ENCODE data around the gene DBP.
A peak's percentile ranks its signal among the peaks of the same experiment; 100 is the strongest.

DBP gene

DNA sequence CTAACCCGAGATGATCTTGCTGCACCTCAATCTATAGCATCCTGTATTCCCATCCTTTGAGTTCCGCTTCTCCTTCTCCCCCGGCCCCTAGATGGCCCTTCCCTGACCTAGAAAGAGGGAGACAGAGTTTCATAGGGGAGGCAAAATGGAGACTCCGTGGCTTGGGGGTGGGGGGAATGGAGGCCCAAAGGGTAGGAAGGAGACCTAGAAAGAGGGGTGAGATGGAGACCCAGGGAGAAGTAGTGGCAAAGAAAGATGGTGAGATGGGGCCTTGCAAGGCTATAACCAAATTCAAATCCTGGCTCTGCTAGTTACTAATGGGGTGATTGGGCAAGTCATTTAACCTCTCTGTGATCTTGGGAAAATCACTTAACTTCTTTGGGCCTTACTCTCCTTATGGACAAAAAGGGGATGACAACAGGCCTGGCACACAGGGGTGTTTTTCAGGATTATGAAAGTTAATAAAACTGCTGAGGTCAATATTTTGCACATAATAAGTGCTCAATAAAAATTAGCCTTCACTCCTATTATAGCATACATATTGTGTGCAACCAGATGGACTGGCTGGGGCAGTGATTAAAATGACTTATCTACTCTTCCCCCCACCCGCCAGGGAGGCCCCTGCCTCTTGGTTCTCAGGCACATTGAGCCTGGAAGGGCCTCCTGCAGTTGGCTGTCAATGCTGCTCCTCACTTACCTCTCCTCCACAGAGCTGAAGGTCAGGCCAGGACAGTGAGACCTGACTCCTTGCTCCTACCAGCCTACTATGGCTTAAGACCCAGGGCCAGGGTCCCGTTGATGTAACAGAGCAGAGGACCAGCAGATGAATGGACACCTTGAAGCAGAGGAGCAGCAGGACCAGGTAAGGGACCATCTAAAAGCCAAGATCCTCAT lies 17.2 kb downstream of the DBP start:
- no peak for TF ChIP-seq ZNF274 (IDR thresholded peaks at IDR 0.05; ENCODE audit: low read depth, low read length)
- H3K4me3 ChIP-seq (ENCODE audit: low read length), result peak overlapping the region; percentile 73

DNA sequence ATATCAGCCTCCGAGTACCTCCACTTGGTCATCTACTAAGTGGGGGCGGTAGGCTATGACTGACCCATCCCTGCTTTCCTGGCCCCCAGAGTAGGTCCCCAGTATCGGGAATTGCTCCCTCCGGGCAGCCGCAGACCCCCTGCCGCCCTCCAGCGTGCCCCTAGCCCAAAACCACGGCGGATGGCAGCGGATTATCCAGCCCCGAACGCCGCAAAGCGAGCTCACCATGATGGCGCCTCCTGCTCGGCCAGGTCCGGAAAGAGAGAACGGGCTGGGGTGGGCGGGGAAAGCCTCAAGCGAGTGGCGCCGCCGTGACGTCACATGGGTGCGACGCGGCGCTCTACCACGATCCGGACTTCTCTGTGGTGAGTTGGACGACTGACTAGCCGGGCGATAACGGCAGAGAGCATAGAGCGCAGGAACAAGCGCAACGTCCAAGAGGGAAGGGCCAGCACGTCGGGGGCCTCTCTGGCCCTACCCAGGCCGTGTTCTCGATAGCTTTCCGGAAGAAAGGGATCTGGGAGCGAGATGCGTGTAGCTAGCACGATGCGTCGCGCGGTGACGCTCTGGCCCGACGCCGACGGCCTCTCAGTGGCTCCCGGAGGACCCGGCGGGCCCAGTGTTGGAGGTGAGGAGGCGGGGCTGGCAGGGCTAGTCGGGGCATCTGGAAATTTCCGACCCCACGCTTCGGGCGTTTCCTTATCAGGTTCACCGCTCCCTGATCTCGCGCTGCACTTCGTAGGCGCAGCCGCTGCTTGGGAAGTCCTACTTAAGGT lies 18.1 kb downstream of the DBP start, which contains the start of the genes RPL18 and SPHK2:
Gene RPL18 (minus strand): TSS at position 263 of the 776 bp plus-strand sequence. CDS start 35 bp downstream, at position 228.
Gene SPHK2 (plus strand): TSS at position 591 of the 776 bp plus-strand sequence. CDS start 1,009 bp downstream, outside the sequence.
- TF ChIP-seq ZNF274 (IDR thresholded peaks at IDR 0.05; ENCODE audit: low read depth, low read length), result no peak
- peak within 1 kb of the TSS; percentile 97 for H3K4me3 ChIP-seq (ENCODE audit: low read length)

GRCh38 chr19:48618278-48618915 lies 18.8 kb downstream of the DBP start:
- no peak for TF ChIP-seq ZNF274 (IDR thresholded peaks at IDR 0.05; ENCODE audit: low read depth, low read length)
- H3K4me3 ChIP-seq (ENCODE audit: low read length), result peak overlapping the region; percentile 97

DNA sequence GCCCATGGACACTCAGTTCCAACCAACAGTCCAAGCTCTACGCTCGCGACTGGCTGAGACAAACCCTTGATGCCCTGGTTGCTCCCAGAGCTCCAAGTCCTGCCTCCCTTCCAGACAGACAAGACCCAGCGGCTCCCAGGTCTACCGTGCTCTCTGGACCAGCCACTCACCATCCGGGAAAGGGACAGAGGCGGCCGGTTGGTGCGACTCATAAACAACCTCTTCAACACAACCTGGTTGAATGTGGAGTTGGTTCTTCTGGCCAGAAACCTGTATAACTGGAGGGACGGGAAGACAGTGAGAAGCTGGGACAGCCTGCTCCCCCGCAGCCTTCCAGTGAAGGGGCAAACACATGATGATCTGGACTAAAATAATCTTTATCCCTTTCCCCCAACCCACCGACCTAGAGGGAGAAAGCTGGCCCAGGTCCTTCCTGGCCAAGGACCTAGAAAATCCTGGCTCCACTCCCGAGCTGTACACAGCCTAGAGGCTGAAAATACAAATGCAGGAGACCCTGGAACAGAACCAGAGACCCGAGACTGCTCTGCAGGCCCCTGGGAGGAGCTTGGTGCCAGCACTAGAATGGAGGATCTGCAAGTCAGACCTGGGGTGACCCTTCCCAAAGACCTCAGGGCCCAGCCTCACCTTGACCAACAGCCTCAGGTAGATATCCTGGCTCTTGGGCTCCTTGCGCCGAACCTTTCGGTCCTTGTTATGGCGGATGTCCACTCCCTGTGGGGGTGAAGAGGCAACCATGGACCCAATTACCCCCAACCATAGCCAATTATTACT lies 19.8 kb downstream of the DBP start:
- peak overlapping the region; percentile 97 for H3K4me3 ChIP-seq (ENCODE audit: low read length)
- no peak for TF ChIP-seq ZNF274 (IDR thresholded peaks at IDR 0.05; ENCODE audit: low read depth, low read length)

DNA sequence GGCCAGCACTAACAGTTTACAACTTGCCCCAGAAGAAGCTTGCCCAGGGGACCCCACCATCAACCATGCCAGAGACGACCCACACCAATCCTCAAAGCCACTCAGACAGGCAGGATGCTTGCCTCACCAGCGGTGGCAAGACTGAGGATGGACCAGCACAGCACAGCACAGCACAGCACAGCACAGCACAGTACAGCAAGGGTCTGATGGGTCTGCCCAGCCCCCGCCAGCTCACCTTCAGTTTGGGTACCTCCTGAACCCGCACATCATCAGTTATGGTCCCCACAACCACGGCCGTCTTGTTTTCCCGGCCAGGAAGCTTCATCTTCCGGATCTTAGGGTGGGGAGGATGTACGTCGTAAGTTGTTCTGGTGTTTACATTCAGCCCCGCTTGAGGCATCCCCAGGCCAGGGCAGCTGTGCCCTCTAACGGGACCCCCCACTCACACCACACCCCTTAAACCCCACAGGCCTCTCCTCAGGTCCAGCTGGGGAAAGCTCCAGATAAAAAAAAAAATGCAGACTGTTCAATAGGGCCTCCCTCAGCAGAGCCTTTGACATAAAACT lies 20.6 kb downstream of the DBP start:
- H3K4me3 ChIP-seq (ENCODE audit: low read length), result no peak overlapping the region
- TF ChIP-seq ZNF274 (IDR thresholded peaks at IDR 0.05; ENCODE audit: low read depth, low read length), result no peak

GRCh38 chr19:48616041-48616436 lies 21.1 kb downstream of the DBP start:
- TF ChIP-seq ZNF274 (IDR thresholded peaks at IDR 0.05; ENCODE audit: low read depth, low read length), result no peak
- no peak overlapping the region for H3K4me3 ChIP-seq (ENCODE audit: low read length)

- H3K4me3 ChIP-seq (ENCODE audit: low read length), result no peak overlapping the region
- no peak for TF ChIP-seq ZNF274 (IDR thresholded peaks at IDR 0.05; ENCODE audit: low read depth, low read length)
These were observed 21.7 kb downstream of the DBP start for GRCh38 chr19:48615231-48616040.

DNA sequence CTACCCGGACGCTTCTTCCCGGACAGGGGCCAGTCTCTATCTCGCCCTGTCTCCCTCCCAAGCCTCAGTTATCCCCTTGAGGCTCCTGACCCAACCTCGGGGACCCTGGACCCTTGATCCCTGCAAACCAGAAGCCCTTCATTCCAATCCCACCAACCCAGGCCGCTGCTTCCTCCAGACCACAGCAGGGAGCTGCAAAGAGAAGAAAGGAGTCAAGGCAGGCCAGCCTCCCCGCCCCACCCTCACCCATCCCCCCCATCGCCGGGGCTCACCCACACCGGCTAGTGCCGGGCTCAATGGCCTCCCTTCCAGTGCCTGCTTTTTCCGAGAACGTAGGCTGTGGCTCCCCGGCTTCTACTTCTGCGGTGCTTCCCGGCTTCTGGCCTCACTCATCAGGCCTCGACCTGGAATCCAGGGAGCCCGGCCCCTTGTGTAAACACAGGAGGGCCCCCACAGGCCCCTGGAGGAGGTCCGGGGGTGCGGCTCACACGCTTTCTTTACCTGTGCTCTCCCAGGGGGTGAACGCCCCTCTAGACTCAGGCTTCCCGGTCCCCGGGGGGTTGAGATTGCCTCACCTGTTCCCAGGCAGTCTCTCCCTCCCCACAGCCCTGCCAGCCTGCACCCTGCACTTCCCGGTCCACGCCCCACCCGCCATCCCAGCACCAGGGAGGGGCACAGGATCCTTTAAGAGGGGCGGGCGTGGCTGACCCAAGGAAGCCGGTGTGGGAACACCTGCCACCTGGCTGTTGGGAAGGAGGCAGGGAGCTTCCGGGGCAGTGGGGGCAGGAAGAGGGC lies 22.5 kb downstream of the DBP start, which contains the start of gene FAM83E:
Gene FAM83E (minus strand): TSS at position 641 of the 795 bp plus-strand sequence. CDS start 1,704 bp downstream, outside the sequence.
- H3K4me3 ChIP-seq (ENCODE audit: low read length), result no peak within 1 kb of the TSS
- no peak for TF ChIP-seq ZNF274 (IDR thresholded peaks at IDR 0.05; ENCODE audit: low read depth, low read length)

DNA sequence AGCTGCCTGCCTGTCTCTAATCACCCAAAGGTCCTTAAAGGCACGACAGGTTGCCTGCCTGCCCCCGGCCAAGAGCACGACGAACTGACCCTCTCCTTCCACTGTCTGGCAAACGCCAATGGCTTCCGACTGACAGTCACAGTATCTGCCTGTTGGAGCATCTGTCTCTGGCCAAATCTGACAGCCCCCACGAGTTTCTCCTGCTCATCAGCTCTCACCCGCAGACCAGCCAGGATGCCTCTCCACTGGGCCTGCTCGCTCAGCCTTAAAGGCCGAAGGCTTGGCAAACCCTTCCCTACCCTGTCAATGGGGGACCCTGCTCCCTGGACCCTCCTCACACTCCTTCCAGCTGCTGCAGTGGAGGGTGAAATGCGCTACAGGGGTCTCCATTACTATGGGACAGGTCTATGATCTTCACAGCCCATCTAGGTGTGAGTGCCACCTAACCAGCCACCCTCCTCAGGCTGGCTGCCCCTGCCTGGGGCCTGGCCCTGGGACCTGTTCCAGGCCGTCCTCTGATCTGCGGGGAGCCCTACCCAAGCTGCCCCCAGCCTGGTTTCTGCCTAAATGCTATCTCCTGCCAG lies 23.2 kb downstream of the DBP start:
- no peak overlapping the region for H3K4me3 ChIP-seq (ENCODE audit: low read length)
- TF ChIP-seq ZNF274 (IDR thresholded peaks at IDR 0.05; ENCODE audit: low read depth, low read length), result no peak

DNA sequence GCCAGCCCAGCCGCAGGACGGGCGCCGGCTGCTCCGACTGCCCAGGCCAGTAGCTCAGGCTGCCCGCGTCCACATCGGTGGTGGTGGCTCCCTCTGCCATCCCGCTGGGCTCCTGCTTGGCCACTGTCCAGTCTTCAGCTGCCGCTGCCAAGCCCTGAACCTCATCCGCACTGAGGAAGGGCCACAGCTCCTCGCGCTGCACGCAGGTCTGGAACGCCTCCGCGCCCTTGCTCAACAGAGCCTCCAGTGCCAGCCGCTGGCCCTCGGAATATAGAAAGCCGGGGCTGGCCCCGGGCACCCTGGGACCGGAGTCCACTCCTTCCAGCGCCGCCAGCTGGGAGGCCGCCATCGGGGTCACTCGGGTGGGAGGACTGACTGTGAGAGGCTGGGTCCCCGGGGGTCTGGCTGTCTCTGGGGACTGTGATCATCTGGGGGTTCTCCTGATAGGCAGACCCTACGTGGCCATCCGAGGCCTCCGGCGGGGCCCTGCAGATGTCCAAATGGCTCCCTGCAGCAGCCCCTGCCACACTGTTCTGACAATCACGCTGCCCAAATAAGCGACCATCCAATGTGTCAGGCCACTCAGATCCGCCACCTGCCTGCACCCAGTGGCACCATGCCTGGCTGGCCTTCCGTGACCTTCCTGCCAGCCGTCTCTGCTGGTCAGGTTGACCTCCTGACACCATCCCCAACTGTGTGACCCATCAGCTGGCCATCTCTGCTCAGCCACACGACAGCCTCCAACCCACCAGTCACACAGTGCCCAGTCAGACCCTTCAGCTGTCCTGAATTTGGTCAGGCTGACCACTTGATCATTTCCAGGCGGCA lies 23.9 kb downstream of the DBP start:
- TF ChIP-seq ZNF274 (IDR thresholded peaks at IDR 0.05; ENCODE audit: low read depth, low read length), result no peak
- no peak overlapping the region for H3K4me3 ChIP-seq (ENCODE audit: low read length)
